ENCODE results near the gene UGT1A7. TPM values are rescaled to one million over a fixed set of nuclear protein-coding genes. Genes with fewer than 3 reads are reported as not detected.
A peak's percentile ranks its signal among the peaks of the same experiment; 100 is the strongest.

Gene UGT1A7
- total and polyA plus RNA-seq, 9 of the 15 experiments (the other 6 are each of a cell fraction or from before 2014, with no cell fraction given): not detected

GRCh38 chr2:233775414-233775813 is 93.7 kb downstream of the UGT1A7 start:
- in situ Hi-C loops (cut with MboI) (no loop called here), intact Hi-C loops (cut with micrococcal nuclease) (no loop called here)
- no peak for FAIRE-seq
- Histone ChIP-seq H3K27me3 (ENCODE audit: control insufficient read depth in 2 of 2, insufficient read depth in 2 of 2, low read length in 2 of 2) (peaks cover 0 to 6% of the 10 kb centered on the region in 2 experiments; a peak in 2 of 5 replicates), H3K36me3 (ENCODE audit: control insufficient read depth, insufficient read depth, low read length) (no peaks in the 10 kb centered on the region), H3K27ac (ENCODE audit: extremely low read depth, low read depth, low read length) (no peak overlapping the region), H3K9ac (ENCODE audit: insufficient read depth in 1 of 2, low read depth in 2 of 2, low read length in 2 of 2) (no peak overlapping the region), H3K79me2 (ENCODE audit: control insufficient read depth, insufficient read depth, low read length) (no peaks in the 10 kb centered on the region), H3K9me3 (replicated peaks; ENCODE audit: control insufficient read depth, insufficient read depth, low read depth, low read length) (no peaks in the 10 kb centered on the region), H2AFZ (ENCODE audit: low read depth, low read length) (no peak overlapping the region), H3K4me2 (ENCODE audit: insufficient read depth, low read length) (no peak overlapping the region), H3K4me1 (replicated peaks in 1 of 2; ENCODE audit: control insufficient read depth in 2 of 2, insufficient read depth in 2 of 2, low read length in 2 of 2) (no peaks in the 10 kb centered on the region), H3K9me1 (ENCODE audit: control insufficient read depth, insufficient read depth, low read length) (no peaks in the 10 kb centered on the region), H3K4me3 (no peak overlapping the region), H4K20me1 (replicated peaks; ENCODE audit: control insufficient read depth, insufficient read depth, low read length) (no peaks in the 10 kb centered on the region)
- 0% methylated on average over 4 of the region's 6 CpGs for WGBS (ENCODE audit: insufficient coverage, low coverage, missing lambda C conversion rate)
- BruUV-seq (replicated peaks): no TSS peak
- no peak for ATAC-seq
- peak; percentile 2 to 35 (median 32) for DNase-seq (ENCODE audit: extremely low read depth in 1 of 4, low spot score in 3 of 4)
- POLR2A ChIA-PET: no interaction called here
- TF ChIP-seq GATAD2A (IDR thresholded peaks at IDR 0.05): no peak
- TF ChIP-seq, protein P1, sequence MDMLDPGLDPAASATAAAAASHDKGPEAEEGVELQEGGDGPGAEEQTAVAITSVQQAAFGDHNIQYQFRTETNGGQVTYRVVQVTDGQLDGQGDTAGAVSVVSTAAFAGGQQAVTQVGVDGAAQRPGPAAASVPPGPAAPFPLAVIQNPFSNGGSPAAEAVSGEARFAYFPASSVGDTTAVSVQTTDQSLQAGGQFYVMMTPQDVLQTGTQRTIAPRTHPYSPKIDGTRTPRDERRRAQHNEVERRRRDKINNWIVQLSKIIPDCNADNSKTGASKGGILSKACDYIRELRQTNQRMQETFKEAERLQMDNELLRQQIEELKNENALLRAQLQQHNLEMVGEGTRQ (CRISPR knock-in tag; IDR thresholded peaks at IDR 0.05): peak; percentile 53
- TF ChIP-seq USF1 (CRISPR knock-in tag; IDR thresholded peaks at IDR 0.05): peak; percentile 34; the same call in 1 of the 2 replicates
- CTCF ChIA-PET (ENCODE audit: low intra/inter-chr PET ratio): no interaction called here

DNA sequence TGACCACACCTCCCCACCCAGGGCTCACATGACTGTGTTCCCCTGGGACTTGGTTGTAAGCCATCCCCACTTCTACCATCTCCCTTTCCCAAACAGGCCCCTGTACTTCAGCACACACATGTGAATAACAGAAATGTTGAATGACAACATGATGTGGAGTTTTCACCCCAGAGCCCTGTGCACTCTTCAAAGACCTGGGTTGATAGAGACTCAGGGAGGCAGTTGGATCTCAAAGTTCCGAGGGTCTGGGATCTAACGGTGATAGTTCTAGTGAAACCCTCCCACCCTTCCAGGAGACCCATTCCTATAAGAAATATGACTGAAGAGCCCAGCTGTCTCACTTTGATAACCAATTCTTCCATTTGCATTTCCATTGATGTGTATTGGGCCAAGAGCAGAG is 96.3 kb downstream of the UGT1A7 start, which contains the start of gene MROH2A:
TSS of gene MROH2A (plus strand) at position 301 of the 400 bp plus-strand sequence. CDS start 1,029 bp downstream, outside the sequence.
- BruUV-seq (replicated peaks): no TSS peak
- DNase-seq (ENCODE audit: extremely low read depth in 1 of 4, low spot score in 3 of 4): no peak
- no peak within 1 kb of the TSS for H3K4me2 ChIP-seq (ENCODE audit: insufficient read depth, low read length)
- H3K4me3 ChIP-seq: no peak within 1 kb of the TSS
- intact Hi-C loops (cut with micrococcal nuclease): no loop called here
- H4K20me1 ChIP-seq (replicated peaks; ENCODE audit: control insufficient read depth, insufficient read depth, low read length): no peaks in the 10 kb centered on the region
- no peaks in the 10 kb centered on the region for H3K79me2 ChIP-seq (ENCODE audit: control insufficient read depth, insufficient read depth, low read length)
- H3K36me3 ChIP-seq (ENCODE audit: control insufficient read depth, insufficient read depth, low read length): no peaks in the 10 kb centered on the region
- no peak within 1 kb of the TSS for H3K9ac ChIP-seq (ENCODE audit: insufficient read depth in 1 of 2, low read depth in 2 of 2, low read length in 2 of 2)
- no peaks in the 10 kb centered on the region; a peak in 1 of 5 replicates for H3K27me3 ChIP-seq (ENCODE audit: control insufficient read depth in 2 of 2, insufficient read depth in 2 of 2, low read length in 2 of 2)
- ChIA-PET POLR2A (no interaction called here), CTCF (ENCODE audit: low intra/inter-chr PET ratio) (no interaction called here)
- ATAC-seq: no peak
- in situ Hi-C loops (cut with MboI): no loop called here
- H3K27ac ChIP-seq (ENCODE audit: extremely low read depth, low read depth, low read length): no peak within 1 kb of the TSS
- no peak within 1 kb of the TSS for H2AFZ ChIP-seq (ENCODE audit: low read depth, low read length)
- WGBS (ENCODE audit: insufficient coverage, low coverage, missing lambda C conversion rate): 5% methylated on average over 2 of the region's 2 CpGs
- no peak for FAIRE-seq
- H3K9me1 ChIP-seq (ENCODE audit: control insufficient read depth, insufficient read depth, low read length): no peaks in the 10 kb centered on the region
- H3K4me1 ChIP-seq (replicated peaks in 1 of 2; ENCODE audit: control insufficient read depth in 2 of 2, insufficient read depth in 2 of 2, low read length in 2 of 2): no peaks in the 10 kb centered on the region
- H3K9me3 ChIP-seq (replicated peaks; ENCODE audit: control insufficient read depth, insufficient read depth, low read depth, low read length): no peaks in the 10 kb centered on the region
- no peak for TF ChIP-seq ZNF431 (CRISPR knock-in tag; IDR thresholded peaks at IDR 0.05)
- no peak for TF ChIP-seq ARID1B (IDR thresholded peaks at IDR 0.05)
- TF ChIP-seq CHCHD3 (CRISPR knock-in tag; IDR thresholded peaks at IDR 0.05): no peak
- TF ChIP-seq, protein P2, sequence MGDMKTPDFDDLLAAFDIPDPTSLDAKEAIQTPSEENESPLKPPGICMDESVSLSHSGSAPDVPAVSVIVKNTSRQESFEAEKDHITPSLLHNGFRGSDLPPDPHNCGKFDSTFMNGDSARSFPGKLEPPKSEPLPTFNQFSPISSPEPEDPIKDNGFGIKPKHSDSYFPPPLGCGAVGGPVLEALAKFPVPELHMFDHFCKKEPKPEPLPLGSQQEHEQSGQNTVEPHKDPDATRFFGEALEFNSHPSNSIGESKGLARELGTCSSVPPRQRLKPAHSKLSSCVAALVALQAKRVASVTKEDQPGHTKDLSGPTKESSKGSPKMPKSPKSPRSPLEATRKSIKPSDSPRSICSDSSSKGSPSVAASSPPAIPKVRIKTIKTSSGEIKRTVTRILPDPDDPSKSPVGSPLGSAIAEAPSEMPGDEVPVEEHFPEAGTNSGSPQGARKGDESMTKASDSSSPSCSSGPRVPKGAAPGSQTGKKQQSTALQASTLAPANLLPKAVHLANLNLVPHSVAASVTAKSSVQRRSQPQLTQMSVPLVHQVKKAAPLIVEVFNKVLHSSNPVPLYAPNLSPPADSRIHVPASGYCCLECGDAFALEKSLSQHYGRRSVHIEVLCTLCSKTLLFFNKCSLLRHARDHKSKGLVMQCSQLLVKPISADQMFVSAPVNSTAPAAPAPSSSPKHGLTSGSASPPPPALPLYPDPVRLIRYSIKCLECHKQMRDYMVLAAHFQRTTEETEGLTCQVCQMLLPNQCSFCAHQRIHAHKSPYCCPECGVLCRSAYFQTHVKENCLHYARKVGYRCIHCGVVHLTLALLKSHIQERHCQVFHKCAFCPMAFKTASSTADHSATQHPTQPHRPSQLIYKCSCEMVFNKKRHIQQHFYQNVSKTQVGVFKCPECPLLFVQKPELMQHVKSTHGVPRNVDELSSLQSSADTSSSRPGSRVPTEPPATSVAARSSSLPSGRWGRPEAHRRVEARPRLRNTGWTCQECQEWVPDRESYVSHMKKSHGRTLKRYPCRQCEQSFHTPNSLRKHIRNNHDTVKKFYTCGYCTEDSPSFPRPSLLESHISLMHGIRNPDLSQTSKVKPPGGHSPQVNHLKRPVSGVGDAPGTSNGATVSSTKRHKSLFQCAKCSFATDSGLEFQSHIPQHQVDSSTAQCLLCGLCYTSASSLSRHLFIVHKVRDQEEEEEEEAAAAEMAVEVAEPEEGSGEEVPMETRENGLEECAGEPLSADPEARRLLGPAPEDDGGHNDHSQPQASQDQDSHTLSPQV (IDR thresholded peaks at IDR 0.05): no peak
- no peak for TF ChIP-seq HNRNPL (IDR thresholded peaks at IDR 0.05; ENCODE audit: low read depth, low read length)
- TF ChIP-seq NFIX (CRISPR knock-in tag; IDR thresholded peaks at IDR 0.05; ENCODE audit: low read depth): no peak
- TF ChIP-seq WHSC1 (IDR thresholded peaks at IDR 0.05; ENCODE audit: low read length): no peak
- no peak for TF ChIP-seq ZNF444 (CRISPR knock-in tag; IDR thresholded peaks at IDR 0.05)
